ENCODE data around the gene SHB.

The SHB gene

DNA sequence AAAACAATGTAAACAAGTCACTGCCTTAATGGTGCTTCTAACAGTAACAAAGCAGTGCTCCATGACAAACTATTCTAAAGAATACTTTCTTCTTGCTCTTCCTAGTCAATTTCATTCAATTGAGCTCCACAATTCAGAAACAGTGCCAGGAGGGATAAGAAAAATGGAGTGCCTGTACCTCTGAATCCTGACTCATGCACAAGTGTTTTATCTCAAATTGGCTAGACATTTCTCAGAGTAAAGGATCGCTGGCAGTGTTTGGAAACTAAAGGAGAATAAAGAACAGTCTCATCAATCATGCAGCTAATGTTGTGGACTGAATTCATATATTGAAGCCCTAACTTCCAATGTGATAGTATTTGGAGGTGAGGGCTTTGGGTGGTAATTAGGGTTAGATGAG is 192.7 kb downstream of the SHB start:
- TF ChIP-seq, protein P1, sequence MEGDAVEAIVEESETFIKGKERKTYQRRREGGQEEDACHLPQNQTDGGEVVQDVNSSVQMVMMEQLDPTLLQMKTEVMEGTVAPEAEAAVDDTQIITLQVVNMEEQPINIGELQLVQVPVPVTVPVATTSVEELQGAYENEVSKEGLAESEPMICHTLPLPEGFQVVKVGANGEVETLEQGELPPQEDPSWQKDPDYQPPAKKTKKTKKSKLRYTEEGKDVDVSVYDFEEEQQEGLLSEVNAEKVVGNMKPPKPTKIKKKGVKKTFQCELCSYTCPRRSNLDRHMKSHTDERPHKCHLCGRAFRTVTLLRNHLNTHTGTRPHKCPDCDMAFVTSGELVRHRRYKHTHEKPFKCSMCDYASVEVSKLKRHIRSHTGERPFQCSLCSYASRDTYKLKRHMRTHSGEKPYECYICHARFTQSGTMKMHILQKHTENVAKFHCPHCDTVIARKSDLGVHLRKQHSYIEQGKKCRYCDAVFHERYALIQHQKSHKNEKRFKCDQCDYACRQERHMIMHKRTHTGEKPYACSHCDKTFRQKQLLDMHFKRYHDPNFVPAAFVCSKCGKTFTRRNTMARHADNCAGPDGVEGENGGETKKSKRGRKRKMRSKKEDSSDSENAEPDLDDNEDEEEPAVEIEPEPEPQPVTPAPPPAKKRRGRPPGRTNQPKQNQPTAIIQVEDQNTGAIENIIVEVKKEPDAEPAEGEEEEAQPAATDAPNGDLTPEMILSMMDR (IDR thresholded peaks at IDR 0.05) = no peak
- Histone ChIP-seq H3K4me3 (no peak overlapping the region), H3K36me3 (peaks cover 4 to 28% (median 22%) of the 10 kb centered on the region in 3 donors), H3K27ac (no peak overlapping the region), H3K9me3 (no peaks in the 10 kb centered on the region), H3K4me1 (no peaks in the 10 kb centered on the region), H3K27me3 (no peaks in the 10 kb centered on the region)
- DNase-seq = no peak
- intact Hi-C loops (cut with DNase I; ENCODE audit: low total_unique reads) = no loop called here

DNA sequence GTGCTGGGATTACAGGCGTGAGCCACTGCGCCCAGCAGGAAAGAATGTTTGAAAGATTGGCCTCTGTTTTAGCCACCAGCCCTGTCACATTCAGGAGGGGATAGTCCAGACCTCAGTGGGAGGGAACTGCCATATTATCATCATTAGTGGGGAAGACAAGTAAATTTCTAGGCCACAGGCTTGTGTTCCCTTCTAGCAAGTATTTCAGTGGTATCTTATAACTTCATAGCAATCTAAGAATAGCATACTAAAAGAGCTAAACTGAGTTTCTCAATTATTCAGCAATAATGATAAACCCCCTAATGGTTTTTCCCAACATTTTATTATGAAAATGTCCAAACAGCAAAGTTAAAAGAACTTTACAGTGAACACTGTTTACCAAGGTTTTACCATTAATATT is 195.1 kb downstream of the SHB start:
- H3K4me3 ChIP-seq = no peak overlapping the region
- peaks cover 4 to 16% (median 13%) of the 10 kb centered on the region in 3 donors for H3K36me3 ChIP-seq
- TF ChIP-seq, protein P1 (IDR thresholded peaks at IDR 0.05) = no peak
- no peaks in the 10 kb centered on the region for H3K9me3 ChIP-seq
- no peak for DNase-seq
- intact Hi-C loops (cut with DNase I; ENCODE audit: low total_unique reads) = no loop called here
- no peaks in the 10 kb centered on the region for H3K27me3 ChIP-seq
- H3K4me1 ChIP-seq = no peaks in the 10 kb centered on the region
- no peak overlapping the region for H3K27ac ChIP-seq

DNA sequence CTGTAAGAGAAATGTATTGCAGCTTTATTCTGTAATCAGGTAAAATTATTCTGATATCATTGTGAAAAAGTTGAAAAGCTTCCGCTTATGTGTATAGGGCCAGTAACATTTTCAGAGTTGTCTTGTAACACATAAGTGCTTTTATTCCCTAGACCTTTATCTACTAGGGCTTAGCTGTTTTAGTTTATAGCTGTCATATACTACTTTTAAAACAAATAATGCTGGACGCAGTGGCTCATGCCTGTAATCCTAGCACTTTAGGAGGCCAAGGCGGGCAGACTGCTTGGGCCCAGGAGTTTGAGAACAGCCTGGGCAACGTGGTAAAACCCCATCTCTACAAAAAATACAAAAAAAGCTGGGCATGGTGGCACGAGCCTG is 198.2 kb downstream of the SHB start:
- no peaks in the 10 kb centered on the region for H3K27me3 ChIP-seq
- intact Hi-C loops (cut with DNase I; ENCODE audit: low total_unique reads) = no loop called here
- no peak overlapping the region for H3K27ac ChIP-seq
- H3K36me3 ChIP-seq = peaks cover 5 to 6% (median 5%) of the 10 kb centered on the region in 3 donors
- H3K4me1 ChIP-seq = no peaks in the 10 kb centered on the region
- H3K4me3 ChIP-seq = no peak overlapping the region
- TF ChIP-seq, protein P1 (IDR thresholded peaks at IDR 0.05) = no peak
- no peak for DNase-seq
- H3K9me3 ChIP-seq = no peaks in the 10 kb centered on the region

DNA sequence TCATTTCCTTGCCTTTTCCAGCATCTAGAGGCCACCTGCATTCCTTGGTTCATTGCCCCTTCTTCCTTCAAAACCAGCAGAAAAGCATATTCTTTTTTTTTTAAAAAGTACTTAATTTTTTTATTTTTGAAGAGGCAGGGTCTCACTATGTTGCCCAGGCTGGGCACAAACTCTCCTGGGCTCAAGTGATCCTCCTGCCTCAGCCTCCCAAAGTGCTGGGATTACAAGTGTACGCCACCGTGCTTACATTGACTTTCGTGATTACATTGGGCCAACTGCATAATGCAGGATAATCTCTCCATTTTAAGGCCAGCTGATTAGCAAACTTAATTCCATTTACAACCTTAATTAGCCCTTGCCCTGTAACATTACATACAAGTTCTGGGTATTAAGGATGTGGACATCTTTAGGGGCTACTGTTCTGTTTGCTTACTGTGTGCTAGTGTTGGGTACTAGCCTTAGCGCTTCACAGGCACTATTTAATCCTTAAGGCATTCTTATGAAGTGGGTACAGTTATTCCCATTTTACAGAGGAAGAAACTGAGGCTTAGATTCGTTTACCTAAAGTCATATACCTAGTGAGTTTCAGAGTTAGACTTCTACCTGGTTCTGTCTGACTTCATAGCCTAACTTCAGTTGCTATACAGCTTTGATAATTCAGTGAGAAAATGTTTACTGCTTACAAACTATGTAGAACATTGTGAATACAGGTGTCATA is 198.8 kb downstream of the SHB start:
- TF ChIP-seq, protein P1 (IDR thresholded peaks at IDR 0.05) = no peak
- H3K4me1 ChIP-seq = no peaks in the 10 kb centered on the region
- peaks cover 5 to 6% (median 5%) of the 10 kb centered on the region in 3 donors for H3K36me3 ChIP-seq
- no peak for DNase-seq
- no peak overlapping the region for H3K4me3 ChIP-seq
- intact Hi-C loops (cut with DNase I; ENCODE audit: low total_unique reads) = no loop called here
- H3K27ac ChIP-seq = no peak overlapping the region
- no peaks in the 10 kb centered on the region for H3K27me3 ChIP-seq
- H3K9me3 ChIP-seq = no peaks in the 10 kb centered on the region
